Osteoblast (primary cell): ENCODE measurements around the gene SEPTIN8. TPM values are rescaled to one million over a fixed set of nuclear protein-coding genes. Genes with fewer than 3 reads are reported as not detected.

ENCODE experiments used
- DNase-seq: peaks from one replicate; pipeline ENCODE4 v3.0.0; 2011; ENCODE audit warnings: low spot score, mixed read lengths; ENCODE audit not compliant: insufficient read length; ENCODE audit errors: missing footprints
- H2AFZ ChIP-seq: 2 replicates; pipeline ENCODE4 v1.6.0; 2011; ENCODE audit warnings: mild to moderate bottlenecking, low read length
- H3K27ac ChIP-seq: 2 replicates; pipeline ENCODE4 v1.5.1; 2011; ENCODE audit warnings: mild to moderate bottlenecking, low read depth, low read length, moderate library complexity
- H3K27me3 ChIP-seq: 2 replicates; pipeline ENCODE4 v1.6.0; 2012; ENCODE audit warnings: mild to moderate bottlenecking, control low read depth, inconsistent platforms, low read length, moderate library complexity; ENCODE audit not compliant: insufficient read depth
- H3K36me3 ChIP-seq: 2 replicates; pipeline ENCODE4 v1.5.1; 2011; ENCODE audit warnings: mild to moderate bottlenecking, low read length, control low read depth, moderate library complexity; ENCODE audit not compliant: insufficient read depth
- H3K4me1 ChIP-seq: 2 replicates; pipeline ENCODE4 v1.5.1; 2011; ENCODE audit warnings: mild to moderate bottlenecking, low read length, control low read depth, moderate library complexity; ENCODE audit not compliant: insufficient read depth
- H3K4me2 ChIP-seq: 2 replicates; pipeline ENCODE4 v1.6.0; 2011; ENCODE audit warnings: mild to moderate bottlenecking, low read length; ENCODE audit not compliant: insufficient read depth
- H3K4me3 ChIP-seq: fragments of 200-600 bp; sonication (generic); 3 replicates; pipeline ENCODE4 v1.5.1; 2012; ENCODE audit warnings: mild to moderate bottlenecking, low read length, inconsistent platforms; ENCODE audit not compliant: insufficient read depth
- H3K79me2 ChIP-seq: 2 replicates; pipeline ENCODE4 v1.6.0; 2012; ENCODE audit warnings: mild to moderate bottlenecking, low read length, control low read depth, inconsistent platforms; ENCODE audit not compliant: insufficient read depth
- H3K9me3 ChIP-seq: 2 replicates; pipeline ENCODE4 v1.5.1; 2011; ENCODE audit warnings: low read depth, low read length, control low read depth
- H4K20me1 ChIP-seq: 2 replicates; pipeline ENCODE4 v1.6.0; 2012; ENCODE audit warnings: mild to moderate bottlenecking, low read length, control low read depth; ENCODE audit not compliant: insufficient read depth
- total RNA-seq: library from RNA; depleted of rRNA; stranded (reverse); fragments of >200 nt; gene quantifications from 2 replicates; pipeline ENCODE4 v1.2.3, GENCODE V29; 2012
- TF ChIP-seq, protein P1 (sequence below): IDR thresholded peaks from 2 replicates; pipeline ENCODE4 v1.5.1; 2011; ENCODE audit warnings: mild to moderate bottlenecking, low read depth, low read length, moderate library complexity; ENCODE audit errors: extremely low read depth

SEPTIN8 gene
- total RNA-seq, 1 donor = 33.7 TPM

DNA sequence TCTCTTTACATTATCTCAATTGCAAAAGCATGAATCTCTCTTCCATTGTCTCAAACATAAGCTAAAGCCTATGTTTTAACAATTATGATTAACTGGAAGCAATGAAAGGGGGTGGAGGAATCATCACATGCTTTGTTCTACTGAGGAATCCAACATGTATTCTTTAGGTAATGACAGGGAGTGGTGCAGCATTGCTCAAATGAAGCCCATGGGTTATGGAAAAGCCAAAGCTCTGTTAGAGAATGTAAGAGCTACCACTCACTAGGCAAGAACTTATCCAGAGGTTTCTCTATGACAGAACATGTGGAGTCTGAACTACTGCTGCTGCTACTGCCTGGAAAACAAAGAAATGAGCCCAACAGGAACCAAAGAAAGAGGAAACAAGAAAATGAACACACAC, 68.4 kb downstream of the SEPTIN8 start:
- H4K20me1 ChIP-seq = no peaks in the 10 kb centered on the region
- no peak overlapping the region for H3K4me3 ChIP-seq
- peaks cover 3% of the 10 kb centered on the region for H3K4me1 ChIP-seq
- no peaks in the 10 kb centered on the region for H3K79me2 ChIP-seq
- no peak overlapping the region for H2AFZ ChIP-seq
- H3K9me3 ChIP-seq = no peaks in the 10 kb centered on the region
- no peak overlapping the region for H3K27ac ChIP-seq
- TF ChIP-seq, protein P1, sequence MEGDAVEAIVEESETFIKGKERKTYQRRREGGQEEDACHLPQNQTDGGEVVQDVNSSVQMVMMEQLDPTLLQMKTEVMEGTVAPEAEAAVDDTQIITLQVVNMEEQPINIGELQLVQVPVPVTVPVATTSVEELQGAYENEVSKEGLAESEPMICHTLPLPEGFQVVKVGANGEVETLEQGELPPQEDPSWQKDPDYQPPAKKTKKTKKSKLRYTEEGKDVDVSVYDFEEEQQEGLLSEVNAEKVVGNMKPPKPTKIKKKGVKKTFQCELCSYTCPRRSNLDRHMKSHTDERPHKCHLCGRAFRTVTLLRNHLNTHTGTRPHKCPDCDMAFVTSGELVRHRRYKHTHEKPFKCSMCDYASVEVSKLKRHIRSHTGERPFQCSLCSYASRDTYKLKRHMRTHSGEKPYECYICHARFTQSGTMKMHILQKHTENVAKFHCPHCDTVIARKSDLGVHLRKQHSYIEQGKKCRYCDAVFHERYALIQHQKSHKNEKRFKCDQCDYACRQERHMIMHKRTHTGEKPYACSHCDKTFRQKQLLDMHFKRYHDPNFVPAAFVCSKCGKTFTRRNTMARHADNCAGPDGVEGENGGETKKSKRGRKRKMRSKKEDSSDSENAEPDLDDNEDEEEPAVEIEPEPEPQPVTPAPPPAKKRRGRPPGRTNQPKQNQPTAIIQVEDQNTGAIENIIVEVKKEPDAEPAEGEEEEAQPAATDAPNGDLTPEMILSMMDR = no peak
- H3K4me2 ChIP-seq = no peak overlapping the region
- no peaks in the 10 kb centered on the region for H3K36me3 ChIP-seq
- no peak for DNase-seq
- no peaks in the 10 kb centered on the region for H3K27me3 ChIP-seq

DNA sequence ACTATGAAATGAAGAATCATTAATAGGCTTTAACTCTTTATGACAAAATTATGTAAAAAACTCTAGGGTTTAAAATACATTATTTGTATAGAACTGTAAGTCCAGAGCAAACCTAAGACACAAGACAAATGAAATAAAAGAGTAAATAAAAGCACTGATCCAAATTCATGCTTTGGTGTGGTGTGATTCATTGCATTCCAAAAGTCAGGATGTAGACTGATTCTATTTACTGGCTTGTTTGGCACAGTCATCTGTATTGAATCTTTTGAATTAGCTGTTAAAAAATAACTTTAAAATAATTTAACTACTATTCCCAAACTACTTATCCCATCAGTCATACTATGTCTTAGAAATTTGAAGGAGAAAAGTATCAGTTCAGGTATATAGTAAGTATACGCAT, 72.2 kb downstream of the SEPTIN8 start:
- Histone ChIP-seq H3K4me2 (no peak overlapping the region), H3K79me2 (no peaks in the 10 kb centered on the region), H3K4me1 (peaks cover 3% of the 10 kb centered on the region), H3K36me3 (peaks cover 16% of the 10 kb centered on the region), H4K20me1 (no peaks in the 10 kb centered on the region), H3K27me3 (no peaks in the 10 kb centered on the region), H3K27ac (no peak overlapping the region), H3K9me3 (no peaks in the 10 kb centered on the region), H3K4me3 (no peak overlapping the region), H2AFZ (no peak overlapping the region)
- TF ChIP-seq, protein P1 = no peak
- peak; percentile 15 for DNase-seq

Other genes with a start within 250 kb of the SEPTIN8 start
- gene IL5, start 233.7 kb downstream of the SEPTIN8 start, total RNA-seq = not detected in 2 replicates
- 39.4 and 47.7 TPM in 2 replicates for gene RAD50, start 220.3 kb downstream of the SEPTIN8 start, total RNA-seq
- under 0.01 TPM in 1 of 2 replicates, not detected in the other for gene IL13, start 119.1 kb downstream of the SEPTIN8 start, total RNA-seq
- gene IL4, start 103.2 kb downstream of the SEPTIN8 start, total RNA-seq = not detected in 2 replicates
- 8.5 and 12.7 TPM in 2 replicates for gene KIF3A, start 39.7 kb downstream of the SEPTIN8 start, total RNA-seq
- not detected in 2 replicates for gene CCNI2, start 29.8 kb downstream of the SEPTIN8 start, total RNA-seq
- under 0.01 and 0.29 TPM in 2 replicates for gene SOWAHA, start 36.1 kb upstream of the SEPTIN8 start, total RNA-seq
- 4.7 and 6.2 TPM in 2 replicates for gene SHROOM1, start 53.4 kb upstream of the SEPTIN8 start, total RNA-seq
- 0.29 and 0.36 TPM in 2 replicates for gene GDF9, start 89.2 kb upstream of the SEPTIN8 start, total RNA-seq
- gene UQCRQ, start 89.4 kb upstream of the SEPTIN8 start, total RNA-seq = 76.0 and 94.6 TPM in 2 replicates
- under 0.01 and 0.29 TPM in 2 replicates for gene LEAP2, start 96.4 kb upstream of the SEPTIN8 start, total RNA-seq
- gene AFF4, start 186.4 kb upstream of the SEPTIN8 start, total RNA-seq = 79.0 and 83.2 TPM in 2 replicates
- gene ZCCHC10, start 249.3 kb upstream of the SEPTIN8 start, total RNA-seq = 7.7 and 12.3 TPM in 2 replicates